ENCODE results near the gene CLN3. TPM values are rescaled to one million over a fixed set of nuclear protein-coding genes. Genes with fewer than 3 reads are reported as not detected.

Gene CLN3
- total and polyA plus RNA-seq, 2 of the 13 experiments (the other 11 are each of a cell fraction or from before 2014, with no cell fraction given), result 23.4 to 46.8 TPM

DNA sequence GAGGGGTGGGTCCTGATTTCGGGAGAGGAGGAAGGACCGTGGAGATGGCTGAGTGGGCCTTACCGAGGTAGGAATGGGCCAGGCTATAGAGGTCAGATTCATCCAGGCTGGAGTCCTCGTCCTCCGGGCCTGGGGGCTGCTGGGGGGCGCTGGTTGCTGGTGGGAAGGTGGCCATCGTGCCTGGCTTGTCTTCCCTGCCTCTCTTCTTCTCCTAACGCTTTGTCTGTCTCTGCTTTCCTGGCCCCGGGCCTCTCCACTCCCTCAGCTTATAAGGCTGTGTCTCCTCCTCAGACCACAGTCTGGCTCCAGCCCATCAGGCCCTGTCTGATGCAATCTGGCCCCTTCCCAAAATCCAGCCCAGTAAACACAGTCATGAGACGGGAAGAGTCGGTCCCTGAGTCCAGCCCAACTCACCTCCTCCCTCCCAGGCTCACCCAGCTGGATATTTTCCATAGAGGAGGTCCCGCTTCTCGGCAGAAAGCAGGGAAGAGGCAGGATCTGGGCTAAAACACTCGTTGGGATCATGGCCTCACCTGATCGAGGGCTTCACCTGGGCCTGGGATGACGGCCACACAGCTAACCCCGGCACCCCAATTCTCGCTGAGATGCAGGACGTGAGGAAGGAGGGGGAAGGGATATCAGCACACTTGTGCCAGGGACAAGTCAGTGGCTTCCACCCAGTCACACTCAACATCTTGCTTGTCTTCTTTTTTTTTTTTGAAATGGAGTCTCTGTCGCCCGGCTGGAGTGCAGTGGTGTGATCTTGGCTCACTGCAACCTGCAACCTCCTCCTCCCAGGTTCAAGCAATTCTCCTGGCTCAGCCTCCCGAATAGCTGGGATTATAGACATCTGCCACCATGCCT lies 47.1 kb upstream of the CLN3 start, which contains the start of gene NUPR1 (continued):
- 0 out of 2 replicates have a peak, but pooled peaks have one; percentile 45 for TF ChIP-seq JUNB (CRISPR knock-in tag; IDR thresholded peaks at IDR 0.05; ENCODE audit: borderline replicate concordance)
- no peak for TF ChIP-seq PTBP1 (IDR thresholded peaks at IDR 0.05; ENCODE audit: low read depth, low read length, poor library complexity, severe bottlenecking)
- TF ChIP-seq ZNF891 (CRISPR knock-in tag; IDR thresholded peaks at IDR 0.05), result 0 out of 2 replicates have a peak, but pooled peaks have one; percentile 64
- TF ChIP-seq, protein P1, sequence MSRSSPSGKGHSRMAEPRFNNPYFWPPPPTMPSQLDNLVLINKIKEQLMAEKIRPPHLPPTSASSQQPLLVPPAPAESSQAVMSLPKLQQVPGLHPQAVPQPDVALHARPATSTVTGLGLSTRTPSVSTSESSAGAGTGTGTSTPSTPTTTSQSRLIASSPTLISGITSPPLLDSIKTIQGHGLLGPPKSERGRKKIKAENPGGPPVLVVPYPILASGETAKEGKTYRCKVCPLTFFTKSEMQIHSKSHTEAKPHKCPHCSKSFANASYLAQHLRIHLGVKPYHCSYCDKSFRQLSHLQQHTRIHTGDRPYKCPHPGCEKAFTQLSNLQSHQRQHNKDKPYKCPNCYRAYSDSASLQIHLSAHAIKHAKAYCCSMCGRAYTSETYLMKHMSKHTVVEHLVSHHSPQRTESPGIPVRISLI (CRISPR knock-in tag; IDR thresholded peaks at IDR 0.05; ENCODE audit: borderline replicate concordance), result 0 out of 2 replicates have a peak, but pooled peaks have one; percentile 9
- TF ChIP-seq POLR2AphosphoS2 (IDR thresholded peaks at IDR 0.05; ENCODE audit: low read depth, low read length), result no peak
- TF ChIP-seq GATA4 (IDR thresholded peaks at IDR 0.05; ENCODE audit: borderline replicate concordance, low read depth), result no peak
- no peak for TF ChIP-seq ZNF383 (CRISPR knock-in tag; IDR thresholded peaks at IDR 0.05; ENCODE audit: borderline replicate concordance)
- TF ChIP-seq, protein P2, sequence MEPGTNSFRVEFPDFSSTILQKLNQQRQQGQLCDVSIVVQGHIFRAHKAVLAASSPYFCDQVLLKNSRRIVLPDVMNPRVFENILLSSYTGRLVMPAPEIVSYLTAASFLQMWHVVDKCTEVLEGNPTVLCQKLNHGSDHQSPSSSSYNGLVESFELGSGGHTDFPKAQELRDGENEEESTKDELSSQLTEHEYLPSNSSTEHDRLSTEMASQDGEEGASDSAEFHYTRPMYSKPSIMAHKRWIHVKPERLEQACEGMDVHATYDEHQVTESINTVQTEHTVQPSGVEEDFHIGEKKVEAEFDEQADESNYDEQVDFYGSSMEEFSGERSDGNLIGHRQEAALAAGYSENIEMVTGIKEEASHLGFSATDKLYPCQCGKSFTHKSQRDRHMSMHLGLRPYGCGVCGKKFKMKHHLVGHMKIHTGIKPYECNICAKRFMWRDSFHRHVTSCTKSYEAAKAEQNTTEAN (CRISPR knock-in tag; conservative IDR thresholded peaks at IDR 0.05), result 0 out of 2 replicates have a peak, but pooled peaks have one; percentile 72
- TF ChIP-seq, protein P3, sequence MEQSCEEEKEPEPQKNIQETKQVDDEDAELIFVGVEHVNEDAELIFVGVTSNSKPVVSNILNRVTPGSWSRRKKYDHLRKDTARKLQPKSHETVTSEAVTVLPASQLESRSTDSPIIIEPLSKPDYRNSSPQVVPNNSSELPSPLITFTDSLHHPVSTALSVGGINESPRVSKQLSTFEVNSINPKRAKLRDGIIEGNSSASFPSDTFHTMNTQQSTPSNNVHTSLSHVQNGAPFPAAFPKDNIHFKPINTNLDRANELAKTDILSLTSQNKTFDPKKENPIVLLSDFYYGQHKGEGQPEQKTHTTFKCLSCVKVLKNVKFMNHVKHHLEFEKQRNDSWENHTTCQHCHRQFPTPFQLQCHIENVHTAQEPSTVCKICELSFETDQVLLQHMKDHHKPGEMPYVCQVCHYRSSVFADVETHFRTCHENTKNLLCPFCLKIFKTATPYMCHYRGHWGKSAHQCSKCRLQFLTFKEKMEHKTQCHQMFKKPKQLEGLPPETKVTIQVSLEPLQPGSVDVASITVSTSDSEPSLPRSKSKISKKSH (CRISPR knock-in tag; IDR thresholded peaks at IDR 0.05; ENCODE audit: borderline replicate concordance), result peak; percentile 56; the same call in 1 of the 2 replicates
- no peak for TF ChIP-seq ZNF337 (CRISPR knock-in tag; IDR thresholded peaks at IDR 0.05; ENCODE audit: borderline replicate concordance, low read depth)
- TF ChIP-seq NONO (IDR thresholded peaks at IDR 0.05), result no peak
- peak; percentile 86 for TF ChIP-seq NONO (CRISPR knock-in tag; conservative IDR thresholded peaks at IDR 0.05)
- no peak for TF ChIP-seq TOPORS (CRISPR knock-in tag; IDR thresholded peaks at IDR 0.05)
- TF ChIP-seq TP53 (CRISPR knock-in tag; conservative IDR thresholded peaks at IDR 0.05), result 0 out of 2 replicates have a peak, but pooled peaks have one; percentile 79
- TF ChIP-seq MED1 (CRISPR knock-in tag; IDR thresholded peaks at IDR 0.05), result peak; percentile 85
- peak; percentile 66; the same call in 1 of the 2 replicates for TF ChIP-seq ZNF263 (CRISPR knock-in tag; IDR thresholded peaks at IDR 0.05)
- peak; percentile 76 for TF ChIP-seq XRCC5 (optimal IDR thresholded peaks at IDR 0.05; ENCODE audit: low read length)
- TF ChIP-seq U2AF2 (IDR thresholded peaks at IDR 0.05; ENCODE audit: low read depth, low read length), result no peak
- TF ChIP-seq THAP11 (CRISPR knock-in tag; IDR thresholded peaks at IDR 0.05), result peak; percentile 80
- TF ChIP-seq PITX1 (CRISPR knock-in tag; IDR thresholded peaks at IDR 0.05), result peak; percentile 43; the same call in 1 of the 2 replicates
- TF ChIP-seq, protein P4, sequence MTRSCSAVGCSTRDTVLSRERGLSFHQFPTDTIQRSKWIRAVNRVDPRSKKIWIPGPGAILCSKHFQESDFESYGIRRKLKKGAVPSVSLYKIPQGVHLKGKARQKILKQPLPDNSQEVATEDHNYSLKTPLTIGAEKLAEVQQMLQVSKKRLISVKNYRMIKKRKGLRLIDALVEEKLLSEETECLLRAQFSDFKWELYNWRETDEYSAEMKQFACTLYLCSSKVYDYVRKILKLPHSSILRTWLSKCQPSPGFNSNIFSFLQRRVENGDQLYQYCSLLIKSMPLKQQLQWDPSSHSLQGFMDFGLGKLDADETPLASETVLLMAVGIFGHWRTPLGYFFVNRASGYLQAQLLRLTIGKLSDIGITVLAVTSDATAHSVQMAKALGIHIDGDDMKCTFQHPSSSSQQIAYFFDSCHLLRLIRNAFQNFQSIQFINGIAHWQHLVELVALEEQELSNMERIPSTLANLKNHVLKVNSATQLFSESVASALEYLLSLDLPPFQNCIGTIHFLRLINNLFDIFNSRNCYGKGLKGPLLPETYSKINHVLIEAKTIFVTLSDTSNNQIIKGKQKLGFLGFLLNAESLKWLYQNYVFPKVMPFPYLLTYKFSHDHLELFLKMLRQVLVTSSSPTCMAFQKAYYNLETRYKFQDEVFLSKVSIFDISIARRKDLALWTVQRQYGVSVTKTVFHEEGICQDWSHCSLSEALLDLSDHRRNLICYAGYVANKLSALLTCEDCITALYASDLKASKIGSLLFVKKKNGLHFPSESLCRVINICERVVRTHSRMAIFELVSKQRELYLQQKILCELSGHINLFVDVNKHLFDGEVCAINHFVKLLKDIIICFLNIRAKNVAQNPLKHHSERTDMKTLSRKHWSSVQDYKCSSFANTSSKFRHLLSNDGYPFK (CRISPR knock-in tag; IDR thresholded peaks at IDR 0.05; ENCODE audit: borderline replicate concordance), result peak; percentile 50; the same call in 1 of the 2 replicates
- no peak for TF ChIP-seq ZNF775 (CRISPR knock-in tag; IDR thresholded peaks at IDR 0.05; ENCODE audit: borderline replicate concordance)

Data from HepG2 (cell line).